ENCODE results near the gene UBR4.

The UBR4 gene

DNA sequence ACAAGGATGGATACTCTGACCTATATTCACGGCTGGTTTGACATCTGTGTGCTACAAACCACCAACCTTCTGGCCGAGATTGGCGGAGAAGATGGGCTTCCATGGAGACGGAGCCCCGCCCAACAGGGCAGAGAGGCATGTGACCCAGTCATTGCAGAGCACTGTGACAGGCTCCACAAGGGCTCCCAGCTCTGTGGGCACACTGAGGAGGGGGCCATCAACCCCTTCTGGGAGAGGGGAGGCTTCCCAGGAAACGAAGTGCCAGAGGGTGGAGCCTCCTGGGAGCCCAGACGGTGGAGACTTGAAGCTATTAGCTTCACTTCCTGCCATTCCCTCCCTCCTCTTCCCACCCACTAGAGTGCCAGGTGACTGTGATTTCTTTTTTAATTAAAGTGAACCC is 182.0 kb downstream of the UBR4 start:
- H3K4ac ChIP-seq (ENCODE audit: low read length): no peak overlapping the region
- H3K14ac ChIP-seq (ENCODE audit: low read length): no peak overlapping the region
- peak overlapping the region; percentile 83 for H2AFZ ChIP-seq (ENCODE audit: low read length)
- DNase-seq (ENCODE audit: low spot score): no peak
- no peak overlapping the region for H3K4me3 ChIP-seq (ENCODE audit: low read length in 2 of 2)
- WGBS, 2 donors (ENCODE audit: extremely low coverage in 2 of 2, insufficient read length in 2 of 2, insufficient replicate concordance in 1 of 2): no CpG with 5 or more reads among the region's 7 CpGs
- no peak overlapping the region for H3K4me2 ChIP-seq (ENCODE audit: insufficient read depth, low read length, poor library complexity, severe bottlenecking)
- no peak overlapping the region for H3K27ac ChIP-seq (replicated peaks; ENCODE audit: low read length)
- H3K9me3 ChIP-seq (replicated peaks in 1 of 2; ENCODE audit: control insufficient read depth in 2 of 2, insufficient read depth in 1 of 2, low read depth in 1 of 2, low read length in 2 of 2): no peaks in the 10 kb centered on the region
- H3K4me1 ChIP-seq (ENCODE audit: control insufficient read depth in 2 of 2, insufficient read depth in 1 of 2, low read depth in 1 of 2, low read length in 2 of 2): peaks cover 4 to 6% of the 10 kb centered on the region in 2 donors
- H2BK12ac ChIP-seq (ENCODE audit: low read length): no peak overlapping the region
- no peak overlapping the region for H4K91ac ChIP-seq (ENCODE audit: low read depth, low read length, poor library complexity)
- peak overlapping the region; percentile 66 for H3K18ac ChIP-seq (ENCODE audit: low read length)
- H2AK5ac ChIP-seq (ENCODE audit: low read depth, low read length): no peak overlapping the region
- no peak overlapping the region for H2BK120ac ChIP-seq (ENCODE audit: low read depth, low read length)
- H3K27me3 ChIP-seq (ENCODE audit: control insufficient read depth in 3 of 3, insufficient read depth in 3 of 3, low read depth in 1 of 3, low read length in 3 of 3): peaks cover 0 to 3% (median 0%) of the 10 kb centered on the region in 3 experiments
- H2BK5ac ChIP-seq (ENCODE audit: low read length): no peak overlapping the region
- H3K79me1 ChIP-seq (ENCODE audit: low read depth, low read length): no peaks in the 10 kb centered on the region
- no peak overlapping the region for H3K23ac ChIP-seq (ENCODE audit: low read depth, low read length, poor library complexity)
- H4K8ac ChIP-seq (ENCODE audit: low read depth, low read length): no peak overlapping the region
- no peaks in the 10 kb centered on the region for H3K36me3 ChIP-seq (replicated peaks in 1 of 2; ENCODE audit: control insufficient read depth in 2 of 2, insufficient read depth in 2 of 2, low read length in 2 of 2)
- H2BK15ac ChIP-seq (ENCODE audit: low read length): no peak overlapping the region
- no peak overlapping the region for H3K9ac ChIP-seq (ENCODE audit: low read depth, low read length, poor library complexity)

All from neuronal stem cell (in vitro differentiated cells).